ENCODE measurements around the gene CGB1.

CGB1 gene

DNA sequence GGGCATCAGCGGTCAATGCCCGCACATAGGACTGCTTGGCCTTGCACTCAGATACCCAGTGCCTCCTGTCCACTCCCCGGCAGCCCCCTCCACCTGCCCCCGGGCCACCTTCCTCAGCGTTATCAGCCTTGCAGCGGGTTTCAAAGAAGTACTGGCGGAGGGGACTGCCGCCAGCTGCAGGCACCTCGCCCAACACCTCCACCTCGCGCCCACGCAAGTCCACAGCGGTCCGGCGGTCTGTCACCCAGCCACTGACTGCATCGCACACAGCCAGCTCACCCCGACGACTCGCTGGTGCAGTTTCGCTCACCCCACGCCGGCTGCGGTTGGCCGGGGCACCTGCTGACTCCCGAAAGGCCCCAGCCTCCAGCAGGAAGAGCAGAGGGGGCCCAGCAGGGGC is 24.8 kb upstream of the CGB1 start:
- H3K9ac ChIP-seq, result no peak overlapping the region
- no peaks in the 10 kb centered on the region for H4K20me1 ChIP-seq (ENCODE audit: insufficient read depth)
- TF ChIP-seq, protein P1, sequence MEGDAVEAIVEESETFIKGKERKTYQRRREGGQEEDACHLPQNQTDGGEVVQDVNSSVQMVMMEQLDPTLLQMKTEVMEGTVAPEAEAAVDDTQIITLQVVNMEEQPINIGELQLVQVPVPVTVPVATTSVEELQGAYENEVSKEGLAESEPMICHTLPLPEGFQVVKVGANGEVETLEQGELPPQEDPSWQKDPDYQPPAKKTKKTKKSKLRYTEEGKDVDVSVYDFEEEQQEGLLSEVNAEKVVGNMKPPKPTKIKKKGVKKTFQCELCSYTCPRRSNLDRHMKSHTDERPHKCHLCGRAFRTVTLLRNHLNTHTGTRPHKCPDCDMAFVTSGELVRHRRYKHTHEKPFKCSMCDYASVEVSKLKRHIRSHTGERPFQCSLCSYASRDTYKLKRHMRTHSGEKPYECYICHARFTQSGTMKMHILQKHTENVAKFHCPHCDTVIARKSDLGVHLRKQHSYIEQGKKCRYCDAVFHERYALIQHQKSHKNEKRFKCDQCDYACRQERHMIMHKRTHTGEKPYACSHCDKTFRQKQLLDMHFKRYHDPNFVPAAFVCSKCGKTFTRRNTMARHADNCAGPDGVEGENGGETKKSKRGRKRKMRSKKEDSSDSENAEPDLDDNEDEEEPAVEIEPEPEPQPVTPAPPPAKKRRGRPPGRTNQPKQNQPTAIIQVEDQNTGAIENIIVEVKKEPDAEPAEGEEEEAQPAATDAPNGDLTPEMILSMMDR (conservative IDR thresholded peaks at IDR 0.05; ENCODE audit: low read depth, low read length), result no peak
- H2AFZ ChIP-seq (ENCODE audit: low read depth), result no peak overlapping the region
- H3K27ac ChIP-seq, result no peak overlapping the region
- H3K4me2 ChIP-seq, result no peak overlapping the region
- H3K4me1 ChIP-seq (ENCODE audit: low read depth, poor library complexity, severe bottlenecking), result peaks cover 5% of the 10 kb centered on the region
- H3K4me3 ChIP-seq (IDR thresholded peaks at IDR 0.05; ENCODE audit: insufficient read depth, low read depth, low read length), result no peak overlapping the region
- H3K27me3 ChIP-seq (ENCODE audit: insufficient read depth, low read depth), result peaks cover 93% of the 10 kb centered on the region
- H3K79me2 ChIP-seq (ENCODE audit: insufficient read depth, low read depth), result no peaks in the 10 kb centered on the region
- no peaks in the 10 kb centered on the region for H3K36me3 ChIP-seq (ENCODE audit: insufficient read depth)

DNA sequence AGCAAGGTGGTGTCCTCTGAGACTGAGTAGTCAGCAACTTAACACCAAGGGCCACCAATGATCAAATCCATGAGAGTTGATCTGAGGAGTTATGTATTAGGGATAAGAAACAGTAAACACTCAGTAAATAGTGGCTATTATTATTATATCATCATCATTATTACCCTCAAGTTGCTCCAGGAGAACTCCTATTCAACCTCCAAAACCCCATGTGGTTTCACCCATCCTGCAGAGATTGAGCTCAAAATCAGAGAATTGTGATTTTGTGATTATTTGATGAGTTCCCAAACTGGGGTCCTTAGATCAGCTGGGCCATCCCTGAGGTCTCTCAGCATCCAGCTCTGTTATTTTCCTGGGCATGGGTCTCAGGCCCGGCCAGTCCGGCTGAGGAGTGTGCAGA is 24.3 kb upstream of the CGB1 start:
- Histone ChIP-seq H3K27ac (no peak overlapping the region), H3K36me3 (ENCODE audit: insufficient read depth) (no peaks in the 10 kb centered on the region), H3K27me3 (ENCODE audit: insufficient read depth, low read depth) (peaks cover 93% of the 10 kb centered on the region), H3K4me3 (IDR thresholded peaks at IDR 0.05; ENCODE audit: insufficient read depth, low read depth, low read length) (no peak overlapping the region), H3K4me1 (ENCODE audit: low read depth, poor library complexity, severe bottlenecking) (peaks cover 8% of the 10 kb centered on the region), H3K79me2 (ENCODE audit: insufficient read depth, low read depth) (no peaks in the 10 kb centered on the region), H3K4me2 (no peak overlapping the region), H3K9ac (no peak overlapping the region), H2AFZ (ENCODE audit: low read depth) (no peak overlapping the region), H4K20me1 (ENCODE audit: insufficient read depth) (no peaks in the 10 kb centered on the region)
- TF ChIP-seq, protein P1 (conservative IDR thresholded peaks at IDR 0.05; ENCODE audit: low read depth, low read length), result no peak

DNA sequence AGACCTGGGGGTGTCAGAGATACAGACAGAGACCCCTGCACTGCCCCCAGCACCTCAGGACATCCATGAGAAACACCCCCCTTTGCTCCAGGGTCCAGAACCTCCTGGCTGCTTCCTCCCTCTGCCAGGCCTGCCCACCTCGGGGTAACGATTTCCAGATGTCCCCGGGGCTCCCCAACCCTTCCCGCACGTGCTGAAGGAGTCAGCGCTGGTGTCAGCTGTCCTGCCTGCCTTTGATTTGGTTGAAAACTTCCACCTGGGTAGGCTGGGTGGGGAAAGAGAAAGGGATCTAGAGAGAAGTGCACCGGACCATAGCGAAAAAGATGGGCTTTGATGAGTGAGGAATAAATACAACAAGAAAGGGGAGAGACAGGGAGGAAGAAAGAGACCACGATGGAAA is 22.4 kb upstream of the CGB1 start:
- Histone ChIP-seq H3K4me1 (ENCODE audit: low read depth, poor library complexity, severe bottlenecking) (peaks cover 8% of the 10 kb centered on the region), H3K79me2 (ENCODE audit: insufficient read depth, low read depth) (no peaks in the 10 kb centered on the region), H3K27me3 (ENCODE audit: insufficient read depth, low read depth) (peaks cover 87% of the 10 kb centered on the region)

DNA sequence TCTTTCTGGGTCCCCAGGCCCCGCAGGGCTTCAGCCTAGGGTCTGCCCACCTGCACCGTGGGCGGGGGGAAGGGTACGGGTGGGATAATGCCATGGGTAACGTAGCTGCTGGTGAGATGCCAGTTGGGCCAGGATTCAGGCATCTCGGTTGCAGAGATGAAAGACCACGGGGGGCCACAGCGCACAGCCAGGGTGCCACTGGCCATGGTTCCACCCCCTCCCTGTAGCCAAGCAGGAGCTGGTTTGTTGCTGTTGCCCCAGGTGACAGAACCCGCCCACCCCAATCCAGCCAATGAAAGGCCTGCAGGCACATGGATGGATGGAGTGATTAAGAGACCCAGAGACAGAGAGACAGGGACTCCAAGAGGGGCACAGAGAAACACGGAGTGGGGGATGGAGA is 21.9 kb upstream of the CGB1 start:
- Histone ChIP-seq H3K4me2 (no peak overlapping the region), H3K9ac (no peak overlapping the region), H3K27me3 (ENCODE audit: insufficient read depth, low read depth) (peaks cover 87% of the 10 kb centered on the region)

More for the DNA sequence above, 22.4 kb upstream of the CGB1 start:
- Histone ChIP-seq H3K27ac (no peak overlapping the region), H2AFZ (ENCODE audit: low read depth) (no peak overlapping the region), H3K4me3 (IDR thresholded peaks at IDR 0.05; ENCODE audit: insufficient read depth, low read depth, low read length) (no peak overlapping the region), H3K9ac (no peak overlapping the region), H4K20me1 (ENCODE audit: insufficient read depth) (no peaks in the 10 kb centered on the region), H3K36me3 (ENCODE audit: insufficient read depth) (no peaks in the 10 kb centered on the region), H3K4me2 (no peak overlapping the region)
- TF ChIP-seq, protein P1 (conservative IDR thresholded peaks at IDR 0.05; ENCODE audit: low read depth, low read length), result no peak

More for the DNA sequence above, 21.9 kb upstream of the CGB1 start:
- TF ChIP-seq, protein P1 (conservative IDR thresholded peaks at IDR 0.05; ENCODE audit: low read depth, low read length), result no peak
- H2AFZ ChIP-seq (ENCODE audit: low read depth), result no peak overlapping the region
- peaks cover 8% of the 10 kb centered on the region for H3K4me1 ChIP-seq (ENCODE audit: low read depth, poor library complexity, severe bottlenecking)
- no peak overlapping the region for H3K4me3 ChIP-seq (IDR thresholded peaks at IDR 0.05; ENCODE audit: insufficient read depth, low read depth, low read length)
- H3K79me2 ChIP-seq (ENCODE audit: insufficient read depth, low read depth), result no peaks in the 10 kb centered on the region
- no peaks in the 10 kb centered on the region for H4K20me1 ChIP-seq (ENCODE audit: insufficient read depth)
- no peaks in the 10 kb centered on the region for H3K36me3 ChIP-seq (ENCODE audit: insufficient read depth)
- no peak overlapping the region for H3K27ac ChIP-seq

Data from KMS-11 (cell line).